H1 (cell line): Measurements from ENCODE around the gene ADGRA3. TPM values are rescaled to one million over a fixed set of nuclear protein-coding genes. Genes with fewer than 3 reads are reported as not detected.

Experiments used
- CTCF ChIA-PET: fragments of 300-600 bp; sonication (Branson Sonifier 250); formaldehyde crosslinking; loops from one replicate; lab custom pipeline; 2021; ENCODE audit not compliant: partially characterized antibody; lab: Charles Lee
- POLR2A ChIA-PET: fragments of 300-600 bp; sonication (Branson Sonifier 250); formaldehyde crosslinking; loops from one replicate; lab custom pipeline; 2021; ENCODE audit warnings: inconsistent platforms; ENCODE audit not compliant: partially characterized antibody; lab: Charles Lee
- DNase-seq, 2 experiments: peaks; one replicate each; pipeline versions ENCODE4 v3.0.0 to v3.0.0-alpha.2; 2010 to 2022; ENCODE audit warnings: low spot score in 2 of 2, low read depth in 1 of 2, mixed read lengths in 1 of 2
- FAIRE-seq: peaks from 2 replicates; lab custom pipeline; 2011; peaks lifted over from hg19 to GRCh38; lab: Jason Lieb, UNC
- H2AFZ ChIP-seq: 2 replicates; pipeline ENCODE4 v1.8.1; 2012; ENCODE audit warnings: low read length, inconsistent platforms
- H2AK5ac ChIP-seq: 2 replicates; pipeline ENCODE4 v1.6.1; 2013; ENCODE audit warnings: low read depth, low read length
- H2BK120ac ChIP-seq: replicated peaks from 2 replicates; pipeline ENCODE3; 2013; ENCODE audit warnings: low read depth, low read length, inconsistent platforms
- H2BK12ac ChIP-seq: 2 replicates; pipeline ENCODE4 v1.6.1; 2013; ENCODE audit warnings: low read depth, low read length
- H2BK15ac ChIP-seq: 2 replicates; pipeline ENCODE4 v1.6.1; 2013; ENCODE audit warnings: low read length
- H2BK20ac ChIP-seq: 2 replicates; pipeline ENCODE4 v1.6.1; 2013; ENCODE audit warnings: low read length
- H2BK5ac ChIP-seq: 2 replicates; pipeline ENCODE4 v1.6.1; 2013; ENCODE audit warnings: low read depth, low read length
- H3K14ac ChIP-seq: 2 replicates; pipeline ENCODE4 v1.6.1; 2013; ENCODE audit warnings: inconsistent platforms; ENCODE audit not compliant: insufficient read length
- H3K18ac ChIP-seq: 2 replicates; pipeline ENCODE4 v1.6.1; 2013; ENCODE audit warnings: low read length; ENCODE audit errors: extremely low read depth
- H3K23ac ChIP-seq: 2 replicates; pipeline ENCODE4 v1.6.1; 2013; ENCODE audit warnings: inconsistent platforms; ENCODE audit not compliant: insufficient read length
- H3K23me2 ChIP-seq: 2 replicates; pipeline ENCODE4 v1.6.1; 2013; ENCODE audit warnings: low read depth, low read length
- H3K27ac ChIP-seq: 2 replicates; pipeline ENCODE4 v1.6.1; 2011; ENCODE audit warnings: low read depth, low read length, inconsistent platforms
- H3K27me3 ChIP-seq, 4 experiments: replicated peaks in 1 of 4; 1 replicate in 1 of 4; 2 replicates in 3 of 4; pipeline versions ENCODE4 v1.6.1 to v1.8.1; 2011 to 2013; ENCODE audit warnings: low read length in 3 of 4, mild to moderate bottlenecking in 3 of 4, inconsistent platforms in 2 of 4, mixed read lengths in 2 of 4, moderate library complexity in 1 of 4; ENCODE audit not compliant: control insufficient read depth in 3 of 4, insufficient read depth in 3 of 4; ENCODE audit errors: extremely low read depth in 1 of 4
- H3K36me3 ChIP-seq, 4 experiments: 2 replicates each; pipeline versions ENCODE4 v1.6.1 to v1.8.1; 2011 to 2013; ENCODE audit warnings: mild to moderate bottlenecking in 4 of 4, low read length in 3 of 4, moderate library complexity in 2 of 4, control low read depth in 1 of 4, inconsistent platforms in 1 of 4; ENCODE audit not compliant: insufficient read depth in 4 of 4, control insufficient read depth in 2 of 4
- H3K4ac ChIP-seq: replicated peaks from 2 replicates; pipeline ENCODE3; 2013; ENCODE audit warnings: low read length, low read depth, mixed read lengths, inconsistent platforms; ENCODE audit not compliant: insufficient read length
- H3K4me1 ChIP-seq, 4 experiments: replicated peaks in 1 of 4; 1 replicate in 1 of 4; 2 replicates in 3 of 4; pipeline versions ENCODE4 v1.6.1 to v1.8.1; 2011 to 2013; ENCODE audit warnings: low read length in 3 of 4, inconsistent platforms in 2 of 4, mixed read lengths in 1 of 4; ENCODE audit not compliant: insufficient read depth in 4 of 4, control insufficient read depth in 3 of 4
- H3K4me2 ChIP-seq, 2 experiments: 2 replicates each; pipeline versions ENCODE4 v1.6.1 to v1.8.1; 2011 to 2013; ENCODE audit warnings: low read depth in 2 of 2, low read length in 2 of 2, control low read depth in 1 of 2, inconsistent platforms in 1 of 2, mild to moderate bottlenecking in 1 of 2; ENCODE audit not compliant: insufficient read depth in 1 of 2
- H3K4me3 ChIP-seq, 4 experiments: fragments of 200-600, 300-600 bp in 1 of 4; sonication (generic), shearing (Covaris generic), sonication (Bioruptor Twin) in 1 of 4; 2 replicates each; pipeline versions ENCODE4 v1.5.1 to v1.8.1; 2011 to 2016; ENCODE audit warnings: low read length in 4 of 4, low read depth in 3 of 4, control low read depth in 2 of 4, inconsistent platforms in 2 of 4, mild to moderate bottlenecking in 2 of 4, mixed read lengths in 1 of 4, moderate library complexity in 1 of 4; ENCODE audit not compliant: insufficient read depth in 2 of 4; ENCODE audit errors: extremely low read depth in 1 of 4
- H3K56ac ChIP-seq: replicated peaks from 2 replicates; pipeline ENCODE3; 2013; ENCODE audit warnings: low read depth, mild to moderate bottlenecking, mixed read lengths, low read length, inconsistent platforms; ENCODE audit not compliant: insufficient read length
- H3K79me1 ChIP-seq: 2 replicates; pipeline ENCODE4 v1.6.1; 2013; ENCODE audit warnings: low read depth, low read length, control low read depth
- H3K79me2 ChIP-seq, 2 experiments: 2 replicates each; pipeline versions ENCODE4 v1.6.1 to v1.8.1; 2012 to 2013; ENCODE audit warnings: low read length in 2 of 2, mild to moderate bottlenecking in 2 of 2, inconsistent platforms in 1 of 2; ENCODE audit not compliant: insufficient read depth in 2 of 2, control insufficient read depth in 1 of 2
- H3K9ac ChIP-seq, 4 experiments: replicated peaks in 1 of 4; 1 replicate in 1 of 4; 2 replicates in 3 of 4; pipeline versions ENCODE4 v1.6.1 to v1.8.1; 2011 to 2013; ENCODE audit warnings: low read depth in 3 of 4, low read length in 3 of 4, control low read depth in 2 of 4, mild to moderate bottlenecking in 2 of 4, moderate library complexity in 2 of 4, inconsistent platforms in 1 of 4; ENCODE audit errors: extremely low read depth in 1 of 4
- H3K9me3 ChIP-seq, 2 experiments: 2 replicates each; pipeline versions ENCODE4 v1.6.1 to v1.8.1; 2012 to 2013; ENCODE audit warnings: mild to moderate bottlenecking in 2 of 2, moderate library complexity in 2 of 2, control low read depth in 1 of 2, inconsistent platforms in 1 of 2, low read depth in 1 of 2, low read length in 1 of 2, mixed read lengths in 1 of 2; ENCODE audit not compliant: insufficient read depth in 2 of 2
- H4K20me1 ChIP-seq, 2 experiments: replicated peaks in 1 of 2; 2 replicates each; pipeline versions ENCODE3 to v1.8.1; 2011 to 2013; ENCODE audit warnings: inconsistent platforms in 2 of 2, low read length in 2 of 2, mild to moderate bottlenecking in 1 of 2; ENCODE audit not compliant: insufficient read depth in 2 of 2, control insufficient read depth in 1 of 2
- H4K5ac ChIP-seq: 2 replicates; pipeline ENCODE4 v1.6.1; 2013; ENCODE audit warnings: low read length, low read depth, mixed read lengths, inconsistent platforms; ENCODE audit not compliant: insufficient read length
- H4K8ac ChIP-seq: 2 replicates; pipeline ENCODE4 v1.8.0; 2013; ENCODE audit warnings: mild to moderate bottlenecking, moderate library complexity, low read length, inconsistent platforms; ENCODE audit not compliant: insufficient read depth; ENCODE audit errors: extremely low read depth
- H4K91ac ChIP-seq: replicated peaks from 2 replicates; pipeline ENCODE3; 2013; ENCODE audit warnings: low read length, mixed read lengths, inconsistent platforms; ENCODE audit not compliant: insufficient read length
- GABPA ChIP-seq: IDR thresholded peaks from 2 replicates; pipeline ENCODE4 v1.6.1; 2011; ENCODE audit warnings: mild to moderate bottlenecking, low read length, moderate library complexity, borderline replicate concordance; ENCODE audit not compliant: insufficient read depth
- GTF2F1 ChIP-seq: IDR thresholded peaks from 2 replicates; pipeline ENCODE4 v1.6.1; 2012; ENCODE audit warnings: low read depth, low read length, improper control_type of control experiment, borderline replicate concordance
- NANOG ChIP-seq: IDR thresholded peaks from 2 replicates; pipeline ENCODE4 v1.6.1; 2011; ENCODE audit warnings: low read length, low read depth, mild to moderate bottlenecking, inconsistent platforms; ENCODE audit not compliant: insufficient read depth, poor library complexity, severe bottlenecking
- PHF8 ChIP-seq: fragments of 200-600 bp; sonication (generic); conservative IDR thresholded peaks from 2 replicates; pipeline ENCODE4 v1.7.1; 2012; ENCODE audit warnings: low read depth, mild to moderate bottlenecking, inconsistent platforms, low read length, moderate library complexity
- RBBP5 ChIP-seq: IDR thresholded peaks from 2 replicates; pipeline ENCODE4 v1.7.1; 2012; ENCODE audit warnings: low read depth, mild to moderate bottlenecking, inconsistent platforms, low read length, moderate library complexity, borderline replicate concordance
- YY1 ChIP-seq: IDR thresholded peaks from 2 replicates; pipeline ENCODE4 v1.6.1; 2011; ENCODE audit warnings: low read depth, mild to moderate bottlenecking, low read length
- WGBS, 2 experiments: shearing (Covaris generic) in 1 of 2; methylation state at CpG; one replicate each; pipeline versions ENCODE4 v1.1.6 to v1.1.7; 2013 to 2015; ENCODE audit warnings: low lambda C conversion rate in 2 of 2, mixed read lengths in 2 of 2, inconsistent platforms in 1 of 2, low coverage in 1 of 2, missing lambda C conversion rate in 1 of 2; ENCODE audit not compliant: insufficient replicate concordance in 2 of 2, insufficient coverage in 1 of 2, insufficient read length in 1 of 2; ENCODE audit errors: extremely low coverage in 1 of 2, missing lambda C conversion rate in 1 of 2; 5-methylcytosine and 5-hydroxymethylcytosine counted together
- polyA plus RNA-seq, 7 experiments: library from polyadenylated mRNA; depleted of rRNA in 3 of 7; stranded (reverse) in 5 of 7; unstranded in 2 of 7; fragments of >200 nt in 5 of 7; fragments of 200-250 nt in 2 of 7; gene quantifications; 1 replicate in 5 of 7; 2 replicates in 1 of 7; 4 replicates in 1 of 7; pipeline versions ENCODE4 v1.2.1 to v1.2.3, GENCODE V29; 2011 to 2013; ENCODE audit warnings: missing spikeins in 2 of 7, mixed read lengths in 2 of 7
- total RNA-seq: library from RNA; stranded (reverse); fragmentation: NEBNext Ultra II Directional; extraction: Animal tissue kit (Norgen Biotek cat#: 25700); gene quantifications from 2 replicates; pipeline ENCODE4 v1.2.1, GENCODE V29; 2021
- TF ChIP-seq, protein P1 (sequence below): IDR thresholded peaks from 2 replicates; pipeline ENCODE4 v1.6.1; 2011; ENCODE audit warnings: low read length, improper control_type of control experiment

The ADGRA3 gene
- total and polyA plus RNA-seq, 2 of the 8 experiments (the other 6 are each of a cell fraction or from before 2014, with no cell fraction given) = 31.5 to 63.0 TPM

DNA sequence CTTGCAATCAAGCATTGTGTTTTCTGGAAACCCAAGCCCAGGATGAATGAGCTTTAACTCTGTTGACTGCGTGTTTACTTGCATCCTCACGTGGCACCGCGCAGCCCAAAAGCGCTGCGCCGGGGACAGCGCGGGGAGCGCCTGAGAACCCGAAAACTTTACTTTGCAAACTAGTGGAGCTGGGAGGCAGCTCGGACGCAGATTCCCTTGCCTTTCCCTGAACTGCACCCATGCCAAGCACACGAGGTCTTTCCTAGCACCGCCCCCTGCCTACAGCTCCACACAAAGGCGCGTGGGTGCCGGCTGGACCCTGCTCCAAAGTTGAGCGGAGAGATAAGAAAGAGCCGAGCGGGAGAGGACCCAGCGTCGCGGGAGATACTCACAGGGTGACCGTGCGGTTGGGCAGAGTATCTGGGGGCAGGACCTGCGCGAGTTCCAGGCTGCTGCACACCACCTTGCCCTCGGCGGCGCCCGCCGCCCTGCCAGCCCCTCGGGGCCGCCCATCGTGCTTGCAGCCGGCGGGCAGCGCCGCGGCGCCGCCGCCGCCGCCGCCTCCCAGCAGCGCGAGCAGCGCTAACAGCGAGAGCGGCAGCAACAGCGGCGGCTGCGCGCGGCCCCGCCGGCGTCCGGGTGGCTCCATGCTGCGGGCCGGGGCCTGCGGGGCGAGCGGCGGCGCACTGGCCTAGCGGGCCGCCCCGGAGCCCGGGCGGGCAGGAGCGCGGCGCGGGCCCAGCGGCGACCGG, 550 bp downstream of the ADGRA3 start:
- peak in 1 of 2 experiments; percentile 76 for DNase-seq
- Histone ChIP-seq H3K23me2 (peaks cover 14% of the 10 kb centered on the region), H3K27me3 (peaks cover 0 to 3% (median 0%) of the 10 kb centered on the region in 4 experiments; a peak in 3 of 7 replicates), H2BK12ac (peak overlapping the region; percentile 82), H3K23ac (no peak overlapping the region), H2AK5ac (peak overlapping the region; percentile 29; the same call in 1 of the 2 replicates), H3K27ac (peak overlapping the region; percentile 80), H2BK15ac (no peak overlapping the region), H4K91ac (peak overlapping the region; percentile 95), H3K4me3 (peak overlapping the region; percentile 80 to 99 (median 84)), H2BK5ac (peak overlapping the region; percentile 91; the same call in 1 of the 2 replicates), H3K36me3 (no peaks in the 10 kb centered on the region), H2AFZ (0 out of 2 replicates have a peak overlapping the region, but pooled peaks have one; percentile 67), H3K4me2 (peak overlapping the region; percentile 76 to 98), H3K79me2 (peaks cover 22 to 48% of the 10 kb centered on the region in 2 experiments), H2BK120ac (peak overlapping the region; percentile 77), H3K9ac (peak overlapping the region; percentile 90 to 99 (median 93)), H3K79me1 (peaks cover 2% of the 10 kb centered on the region; the same call in 1 of the 2 replicates), H3K18ac (peak overlapping the region; percentile 90), H4K5ac (peak overlapping the region; percentile 55), H3K56ac (peak overlapping the region; percentile 84), H3K4me1 (peaks cover 3 to 13% (median 5%) of the 10 kb centered on the region in 4 experiments; a peak in 5 of 7 replicates), H4K20me1 (peaks cover 3% of the 10 kb centered on the region in 2 experiments), H4K8ac (peak overlapping the region; percentile 94), H3K14ac (no peak overlapping the region), H3K9me3 (no peaks in the 10 kb centered on the region), H3K4ac (peak overlapping the region; percentile 36), H2BK20ac (no peak overlapping the region)
- 2% methylated on average over 48 of the region's 80 CpGs; no CpG with 5 or more reads in 1 of the 2 experiments for WGBS, 2 experiments
- peak; percentile 84 for FAIRE-seq
- ChIA-PET CTCF (interaction anchor here (1.2 kb wide), 1 partner anchor 37 kb away, joined by 4 read pairs; no protein-coding TSS in a partner anchor), POLR2A (interaction anchor here (0.6 to 3.9 kb wide), 21 partner anchors 9 to 1716 kb away, joined by 3 to 62 read pairs (median 4); no protein-coding TSS in a partner anchor)
- TF ChIP-seq GABPA (no peak), YY1 (no peak; the same call in 1 of the 2 replicates), GTF2F1 (no peak), RBBP5 (peak; percentile 60; the same call in 1 of the 2 replicates), NANOG (no peak), PHF8 (peak; percentile 68; the same call in 1 of the 2 replicates)
- TF ChIP-seq, protein P1, sequence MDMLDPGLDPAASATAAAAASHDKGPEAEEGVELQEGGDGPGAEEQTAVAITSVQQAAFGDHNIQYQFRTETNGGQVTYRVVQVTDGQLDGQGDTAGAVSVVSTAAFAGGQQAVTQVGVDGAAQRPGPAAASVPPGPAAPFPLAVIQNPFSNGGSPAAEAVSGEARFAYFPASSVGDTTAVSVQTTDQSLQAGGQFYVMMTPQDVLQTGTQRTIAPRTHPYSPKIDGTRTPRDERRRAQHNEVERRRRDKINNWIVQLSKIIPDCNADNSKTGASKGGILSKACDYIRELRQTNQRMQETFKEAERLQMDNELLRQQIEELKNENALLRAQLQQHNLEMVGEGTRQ = peak; percentile 19; the same call in 1 of the 2 replicates
